ENCODE measurements around the gene EHBP1.
"Not testable (repeated sequence)": the region's sequence is repeated elsewhere in the genome, so short reads cannot be mapped to it uniquely, and the experiment has no call there.

EHBP1 gene

DNA sequence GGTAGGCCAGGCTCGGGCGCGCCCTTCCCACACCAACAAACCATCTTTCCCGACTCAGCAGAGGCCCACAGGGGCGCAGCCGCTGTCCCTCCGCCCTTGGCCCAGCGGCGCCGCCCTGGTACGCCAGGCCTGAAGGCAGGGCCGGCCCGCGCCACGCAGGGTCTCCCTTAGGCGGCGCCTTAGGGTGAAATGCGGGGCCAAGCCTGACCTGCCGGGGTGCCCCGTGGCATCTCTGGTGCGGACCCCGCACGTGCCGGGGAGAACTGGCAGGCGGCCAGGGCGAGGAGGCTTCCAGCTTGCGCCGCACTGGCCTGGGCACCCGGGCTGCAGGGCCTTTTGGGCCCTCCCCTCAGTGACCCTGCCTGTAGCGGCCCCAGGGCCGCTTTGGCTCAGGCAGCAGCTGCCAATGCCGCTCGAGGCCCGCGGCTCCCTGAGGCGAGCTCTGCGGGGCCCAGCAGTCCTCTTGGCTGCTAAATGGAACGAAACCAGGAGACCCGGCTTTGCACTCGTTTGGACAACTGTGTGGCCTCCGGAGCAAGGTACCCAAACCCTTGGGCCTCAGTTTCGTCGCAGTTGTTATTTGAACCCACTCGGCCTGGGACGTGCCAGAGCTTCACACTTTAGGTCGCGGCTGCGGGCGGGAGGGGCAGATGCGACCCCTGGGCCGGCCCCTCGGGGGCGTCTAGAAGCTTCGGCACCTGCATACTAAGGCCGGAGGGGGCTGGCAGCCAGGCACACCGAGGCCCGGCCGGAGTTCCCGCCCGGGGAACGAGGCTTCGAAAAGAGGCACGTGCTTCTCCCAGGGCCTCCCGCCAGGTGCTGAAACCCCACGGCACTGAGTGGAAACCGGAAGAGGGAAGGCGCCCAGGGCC, 353.6 kb downstream of the EHBP1 start:
- DNase-seq (ENCODE audit: low read depth in 1 of 2, low spot score in 1 of 2): no peak

- no peak for DNase-seq (ENCODE audit: low read depth in 1 of 2, low spot score in 1 of 2)
Measured at GRCh38 chr2:63059793-63060471, 354.4 kb downstream of the EHBP1 start.

- DNase-seq (ENCODE audit: low read depth in 1 of 2, low spot score in 1 of 2): no peak
Measured at GRCh38 chr2:63060472-63060991, 355.0 kb downstream of the EHBP1 start.

DNA sequence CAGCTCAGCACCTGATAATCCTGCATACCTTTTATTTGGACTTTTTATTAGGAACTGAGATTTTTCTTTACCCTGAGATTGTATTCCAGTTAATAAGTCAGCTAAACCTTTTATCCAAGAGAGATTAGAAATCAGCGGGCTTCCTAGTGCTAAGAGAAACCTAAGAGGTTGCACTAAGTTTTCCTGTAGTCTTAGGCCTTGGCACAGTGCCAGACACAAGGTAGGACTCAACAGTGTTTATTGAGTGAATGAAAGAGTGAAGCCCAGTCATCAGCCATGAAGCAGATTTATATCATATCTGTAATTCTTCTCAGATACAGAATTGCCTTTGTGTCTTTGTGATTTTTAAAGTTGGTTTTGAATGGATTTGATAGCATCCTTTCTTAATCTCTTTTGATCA, 358.7 kb downstream of the EHBP1 start:
- DNase-seq (ENCODE audit: low read depth in 1 of 2, low spot score in 1 of 2): no peak

DNA sequence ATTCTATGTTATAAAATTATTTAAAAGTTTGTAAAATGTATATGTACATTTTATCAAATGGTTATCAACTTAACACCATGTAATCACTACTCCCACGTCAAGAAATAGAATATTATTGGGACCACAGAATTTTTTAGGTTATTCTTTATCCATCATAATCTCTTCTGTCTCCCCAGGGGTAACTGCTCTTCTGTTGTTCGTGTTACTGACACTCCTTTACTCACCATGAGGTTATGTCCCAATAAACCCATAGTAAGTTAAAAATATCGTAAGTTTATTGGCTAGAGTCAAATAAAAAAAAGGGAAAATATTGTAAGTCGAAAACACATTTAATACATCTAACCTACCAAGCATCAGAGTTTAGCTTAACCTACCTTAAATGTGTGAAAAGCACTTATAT, 359.1 kb downstream of the EHBP1 start:
- no peak for DNase-seq (ENCODE audit: low read depth in 1 of 2, low spot score in 1 of 2)

- no peak for DNase-seq (ENCODE audit: low read depth in 1 of 2, low spot score in 1 of 2)
Measured at GRCh38 chr2:63066265-63066664, 360.8 kb downstream of the EHBP1 start.

DNA sequence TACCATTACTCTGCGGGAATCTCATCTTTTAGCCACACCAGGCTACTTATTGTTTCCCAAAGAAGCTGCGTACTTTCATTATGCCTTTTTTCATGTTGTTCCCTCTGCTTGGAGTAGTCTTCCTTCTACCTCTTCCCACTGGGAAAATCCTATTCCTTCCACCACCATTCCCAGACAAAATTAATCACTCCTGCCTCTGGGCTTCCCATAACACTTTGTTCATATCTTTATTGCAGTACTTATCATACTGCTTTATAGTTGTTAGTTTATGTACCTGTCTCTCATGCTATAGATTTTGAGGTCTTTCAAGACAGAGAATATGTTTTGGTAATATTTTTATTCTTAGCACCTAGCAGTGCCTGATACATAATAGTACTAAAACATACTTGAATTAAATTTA, 361.3 kb downstream of the EHBP1 start:
- DNase-seq (ENCODE audit: low read depth in 1 of 2, low spot score in 1 of 2): no peak

- DNase-seq (ENCODE audit: low read depth in 1 of 2, low spot score in 1 of 2): no peak
Measured at GRCh38 chr2:63071664-63072063, 366.2 kb downstream of the EHBP1 start.

DNA sequence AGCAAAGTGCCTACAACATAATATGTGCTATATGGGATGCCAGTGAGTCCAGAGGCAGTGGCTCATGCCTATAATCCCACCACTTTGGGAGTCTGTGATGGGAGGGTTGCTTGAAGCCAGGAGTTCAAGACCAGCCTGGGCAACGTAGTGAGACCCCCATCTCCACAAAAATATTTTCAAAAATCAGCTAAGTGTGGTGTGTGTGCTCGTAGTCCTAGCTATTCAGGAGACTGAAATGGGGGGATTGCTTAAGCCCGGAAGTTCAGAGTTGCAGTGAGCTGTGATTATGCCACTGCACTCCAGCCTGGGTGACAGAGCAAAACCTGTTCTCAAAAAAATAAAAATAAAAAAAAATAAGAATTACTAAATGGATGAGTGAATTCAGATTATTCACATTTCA, 368.5 kb downstream of the EHBP1 start:
- no peak for DNase-seq (ENCODE audit: low read depth in 1 of 2, low spot score in 1 of 2)

GRCh38 chr2:63074399-63074798, 368.9 kb downstream of the EHBP1 start:
- DNase-seq (ENCODE audit: low read depth in 1 of 2, low spot score in 1 of 2): not testable (repeated sequence)

DNA sequence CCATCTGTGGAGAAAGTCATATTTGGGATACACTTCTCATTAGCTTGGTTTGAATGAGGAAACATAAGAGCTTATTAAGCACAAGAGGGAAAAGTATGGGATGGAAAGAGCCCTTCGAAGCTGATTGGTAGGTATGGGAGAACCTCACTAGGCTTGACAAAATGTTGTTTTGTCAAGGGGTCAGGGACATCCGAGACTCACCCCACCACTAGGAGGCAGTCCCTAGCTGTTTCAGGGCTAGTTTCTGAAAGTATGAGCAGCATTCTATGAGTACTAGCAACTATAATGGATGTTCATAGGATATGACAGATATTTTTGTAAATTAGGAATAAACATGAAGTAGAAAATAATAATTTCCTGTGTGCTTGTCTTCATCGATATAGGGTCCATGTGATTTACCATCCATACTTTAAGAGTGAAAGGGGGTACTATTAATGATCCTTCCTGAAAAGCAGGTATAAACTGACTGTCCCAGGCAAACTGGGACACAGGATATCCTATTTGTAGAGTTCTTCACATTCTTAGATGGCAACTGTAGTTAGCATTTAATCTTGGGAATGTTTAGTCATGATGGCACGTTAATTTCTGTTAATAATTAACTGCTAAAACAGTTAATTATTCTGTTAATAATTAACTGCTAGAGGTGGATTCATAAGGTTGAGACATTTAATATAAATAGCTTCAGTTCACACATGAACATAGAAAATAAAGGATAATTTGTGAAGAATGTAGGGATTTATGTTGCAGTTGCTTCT, 373.5 kb downstream of the EHBP1 start:
- no peak for DNase-seq (ENCODE audit: low read depth in 1 of 2, low spot score in 1 of 2)

- DNase-seq (ENCODE audit: low read depth in 1 of 2, low spot score in 1 of 2): no peak
Measured at GRCh38 chr2:63081404-63081803, 375.9 kb downstream of the EHBP1 start.

- DNase-seq (ENCODE audit: low read depth in 1 of 2, low spot score in 1 of 2): no peak
Measured at GRCh38 chr2:63086687-63087086, 381.2 kb downstream of the EHBP1 start.

DNA sequence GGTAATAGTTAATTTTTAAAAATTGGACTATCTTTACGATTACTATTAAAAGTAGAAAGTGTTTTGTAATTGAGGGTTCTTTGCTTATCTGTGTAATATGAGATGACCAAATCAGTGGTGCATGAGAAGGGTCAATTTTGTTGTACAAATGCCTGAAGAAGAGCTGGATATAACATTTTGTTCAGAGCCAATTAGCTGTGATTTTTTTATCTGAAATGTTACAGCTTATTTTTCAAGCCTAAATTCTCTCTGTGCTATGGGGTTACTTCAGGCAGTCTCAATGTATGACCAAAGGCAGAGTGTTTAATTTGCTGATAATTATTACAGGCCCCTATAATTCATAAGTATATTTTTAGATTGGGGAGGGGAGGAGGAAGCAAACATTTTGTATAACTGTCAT, 386.9 kb downstream of the EHBP1 start:
- DNase-seq (ENCODE audit: low read depth in 1 of 2, low spot score in 1 of 2): no peak

DNA sequence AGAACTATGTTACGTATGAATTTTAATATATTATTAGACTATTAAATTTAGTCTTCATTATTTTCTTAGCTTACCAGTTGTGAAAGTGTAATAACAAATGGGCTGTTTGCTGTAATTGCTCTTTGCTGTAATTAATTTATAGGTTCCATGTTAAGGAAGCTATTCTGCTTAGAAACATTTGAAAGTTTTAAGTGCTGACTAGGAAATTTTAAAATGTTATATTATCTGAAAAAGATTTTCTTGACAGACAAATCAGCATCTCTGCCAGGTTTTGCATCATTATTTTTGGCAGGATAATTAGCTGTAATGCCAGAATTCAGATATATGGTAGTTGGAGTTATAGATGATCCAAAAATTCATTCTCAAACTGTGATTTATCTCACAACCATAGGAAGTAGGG, 387.3 kb downstream of the EHBP1 start:
- DNase-seq (ENCODE audit: low read depth in 1 of 2, low spot score in 1 of 2): no peak

GRCh38 chr2:63093502-63093901, 388.0 kb downstream of the EHBP1 start:
- DNase-seq (ENCODE audit: low read depth in 1 of 2, low spot score in 1 of 2): no peak

All from stimulated activated CD4-positive, alpha-beta T cell treated with anti-CD3 and anti-CD28 coated beads, Interleukin-15, amount 100 ng/mL, for 1 hour (primary cell).